HK-2 (cell line): ENCODE results near the gene PPP1R12B.
"Not testable (repeated sequence)": the region's sequence is repeated elsewhere in the genome, so short reads cannot be mapped to it uniquely, and the experiment has no call there.

Experiments
- DNase-seq: peaks from one replicate; pipeline ENCODE4 v3.0.0-alpha.2; 2018; ENCODE audit not compliant: unreplicated experiment

The PPP1R12B gene

DNA sequence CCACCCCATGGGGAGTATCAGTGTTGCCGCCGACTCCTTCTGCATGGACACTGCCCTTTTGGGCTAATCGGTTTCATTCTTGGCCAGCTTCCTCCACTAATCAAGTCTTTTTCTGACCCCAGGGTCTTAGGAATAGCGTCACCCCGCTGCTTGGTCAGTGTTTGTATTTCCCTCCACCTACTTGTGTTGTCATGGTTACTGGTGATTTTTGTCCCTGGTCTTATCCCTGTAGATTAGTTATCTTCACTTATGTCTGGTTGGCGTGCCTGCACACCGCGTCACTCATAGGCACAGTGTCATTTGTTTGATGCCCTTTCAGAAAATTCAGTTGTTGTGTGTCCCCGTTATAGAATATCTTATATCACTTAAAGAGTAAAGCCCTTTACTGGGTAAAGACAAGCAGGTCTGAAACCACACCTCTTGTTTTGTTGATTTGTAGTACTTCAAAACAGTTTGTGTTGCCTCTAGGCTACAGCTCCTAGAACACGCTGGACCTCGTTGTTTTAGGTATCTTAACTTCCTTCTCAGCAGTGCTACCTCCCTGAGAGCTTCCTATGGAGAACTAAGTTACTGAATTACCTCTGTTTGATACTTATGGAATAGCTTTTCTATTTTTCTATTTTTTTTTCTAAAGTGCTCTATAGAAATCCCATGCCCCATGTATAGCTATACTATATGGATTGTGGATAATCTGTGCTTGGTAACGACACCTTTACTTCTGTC is 868 bp downstream of the PPP1R12B start:
- no peak for DNase-seq

DNA sequence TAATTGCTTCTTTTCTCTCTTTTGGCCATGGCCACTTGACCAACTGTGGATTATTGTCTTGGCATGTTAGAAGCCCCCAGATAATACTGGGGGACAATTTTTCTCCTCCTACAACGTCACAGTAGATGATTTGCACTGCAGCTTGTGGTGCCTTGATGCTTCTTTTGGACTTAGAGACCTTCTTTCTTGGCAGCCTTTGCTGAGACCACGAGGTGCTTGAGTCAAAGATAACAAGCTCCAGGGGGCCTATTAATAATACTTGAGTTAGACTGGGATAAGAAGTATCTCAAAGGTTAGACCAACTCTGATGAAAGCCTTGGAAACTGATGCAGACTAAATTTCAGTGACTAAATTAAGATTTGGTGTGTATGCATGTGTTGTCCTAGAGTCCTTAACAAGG is 3.2 kb downstream of the PPP1R12B start:
- DNase-seq, result no peak

DNA sequence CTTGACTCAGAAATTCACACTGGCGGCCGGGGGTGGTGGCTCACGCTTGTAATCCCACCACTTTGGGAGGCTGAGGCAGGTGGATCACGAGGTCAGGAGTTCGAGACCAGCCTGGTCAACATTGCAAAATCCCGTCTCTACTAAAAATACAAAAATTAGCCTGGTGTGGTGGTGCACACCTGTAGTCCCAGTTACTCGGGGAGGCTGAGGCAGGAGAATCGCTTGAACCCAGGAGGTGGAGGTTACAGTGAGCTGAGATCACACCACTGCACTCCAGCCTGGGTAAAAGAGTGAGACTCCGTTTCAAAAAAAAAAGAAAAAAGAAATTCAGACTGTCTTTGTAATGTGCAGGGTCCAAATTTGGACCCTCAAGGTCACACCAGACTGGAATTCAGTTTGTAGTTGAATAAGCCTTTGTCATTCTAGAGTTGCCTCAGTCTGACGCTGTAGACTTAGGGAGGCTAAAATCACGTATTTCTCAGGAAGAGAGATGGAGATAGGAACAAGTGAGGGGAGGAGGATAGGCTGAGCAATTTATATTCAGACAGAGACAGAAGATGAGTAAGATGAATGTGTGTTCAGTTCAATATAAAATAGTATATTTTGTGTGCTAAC is 4.2 kb downstream of the PPP1R12B start:
- not testable (repeated sequence) for DNase-seq

DNA sequence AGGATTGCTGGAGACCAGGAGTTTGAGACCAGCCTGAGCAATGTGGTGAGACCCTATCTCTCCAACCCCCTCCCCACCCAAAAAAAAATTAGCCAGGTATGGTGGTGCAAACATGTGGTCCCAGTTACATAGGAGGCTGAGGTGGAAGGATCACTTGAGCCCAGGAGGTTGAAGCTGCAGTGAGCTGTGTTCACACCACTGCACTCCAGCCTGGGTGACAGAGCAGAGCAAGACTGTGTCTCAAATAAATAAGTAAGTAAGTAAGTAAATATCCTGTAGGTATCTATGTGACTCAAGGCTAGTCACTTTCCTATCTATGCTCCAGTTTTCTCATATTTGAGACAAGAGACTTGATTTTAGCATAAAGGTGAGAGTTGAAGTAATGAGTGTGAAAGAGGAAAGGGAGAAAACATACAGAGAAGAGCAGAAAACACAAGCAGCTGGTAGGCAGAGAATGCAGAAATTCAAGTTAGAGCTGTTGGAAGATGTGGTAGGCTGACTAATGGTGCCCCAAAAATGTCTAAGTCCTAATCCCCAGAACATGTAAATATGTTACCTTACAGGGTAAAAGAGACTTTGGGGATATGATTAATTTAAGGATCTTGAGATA is 7.5 kb downstream of the PPP1R12B start:
- no peak for DNase-seq

DNA sequence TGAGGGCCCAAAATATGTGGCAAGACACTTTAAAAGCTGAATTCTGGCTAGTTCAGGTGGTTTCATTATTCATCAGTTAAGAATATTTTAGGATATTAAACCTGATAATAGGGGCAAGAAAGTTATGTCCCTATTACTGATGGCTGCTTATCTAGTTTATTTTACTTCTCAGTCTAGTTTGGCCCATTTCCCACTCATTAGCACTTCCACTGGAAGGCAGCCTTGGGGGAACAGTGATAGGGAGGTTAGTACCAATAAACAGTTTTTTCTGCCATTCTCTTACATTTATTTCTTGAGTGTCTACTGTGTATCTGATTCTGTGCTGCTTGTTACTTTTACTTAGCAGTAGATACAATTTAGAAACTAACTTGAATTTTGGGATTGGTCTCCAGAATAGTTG is 9.0 kb downstream of the PPP1R12B start:
- no peak for DNase-seq

DNA sequence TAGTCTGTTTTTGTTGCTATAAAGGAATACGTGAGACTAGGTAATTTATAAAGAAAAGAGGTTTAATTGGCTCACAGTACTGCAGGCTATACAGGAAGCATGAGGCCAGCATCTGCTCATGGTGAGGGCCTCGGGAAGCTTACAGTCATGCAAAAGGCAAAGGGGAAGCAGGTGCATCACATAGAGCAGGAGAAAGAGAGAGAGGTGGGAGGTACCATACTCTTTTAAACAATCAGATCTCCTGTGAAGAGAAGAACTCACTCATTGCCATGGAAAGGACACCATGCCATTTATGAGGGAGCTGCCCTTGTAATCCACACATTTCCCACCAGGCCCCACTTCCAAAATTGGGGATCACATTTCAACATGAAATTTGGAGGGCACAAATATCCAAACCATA is 12.7 kb downstream of the PPP1R12B start:
- DNase-seq, result no peak

DNA sequence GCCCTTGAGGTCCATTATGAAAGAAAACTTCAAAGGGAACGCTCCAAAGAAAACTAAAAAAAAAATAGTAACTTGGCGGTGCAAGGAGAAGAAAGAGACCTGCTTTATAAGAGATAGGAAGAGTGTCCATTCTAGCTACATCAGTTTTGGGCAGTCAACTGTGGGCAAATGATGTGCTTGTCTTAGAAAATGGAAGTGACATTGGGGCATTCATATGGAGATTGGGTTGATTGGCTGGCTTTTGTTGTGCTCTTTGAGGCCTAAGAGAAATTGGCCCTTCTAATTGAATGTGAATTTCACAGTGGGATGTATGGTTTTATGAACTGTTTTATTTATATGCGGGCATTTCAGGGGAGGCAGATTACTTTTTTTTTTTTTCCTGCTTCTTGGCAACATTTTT is 13.2 kb downstream of the PPP1R12B start:
- DNase-seq, result no peak

DNA sequence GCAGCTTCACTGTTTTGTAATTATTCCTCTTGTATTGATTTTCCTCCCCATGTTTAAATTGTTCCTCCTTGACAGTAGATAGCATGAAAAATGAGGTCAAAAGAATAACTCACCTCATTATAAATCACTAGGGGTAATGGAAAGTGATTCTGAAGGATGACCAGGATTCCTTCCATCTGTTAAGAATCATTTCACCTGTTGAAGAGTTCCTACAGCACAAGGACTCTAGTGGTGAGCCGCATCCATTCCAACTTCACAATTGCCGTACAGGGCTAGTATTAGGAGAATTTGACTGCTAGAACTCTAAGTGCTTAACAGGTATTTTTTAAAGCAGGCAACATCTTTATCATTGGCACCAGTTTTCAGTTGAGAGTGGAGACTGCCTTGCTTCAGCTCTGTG is 13.7 kb downstream of the PPP1R12B start:
- DNase-seq, result no peak

DNA sequence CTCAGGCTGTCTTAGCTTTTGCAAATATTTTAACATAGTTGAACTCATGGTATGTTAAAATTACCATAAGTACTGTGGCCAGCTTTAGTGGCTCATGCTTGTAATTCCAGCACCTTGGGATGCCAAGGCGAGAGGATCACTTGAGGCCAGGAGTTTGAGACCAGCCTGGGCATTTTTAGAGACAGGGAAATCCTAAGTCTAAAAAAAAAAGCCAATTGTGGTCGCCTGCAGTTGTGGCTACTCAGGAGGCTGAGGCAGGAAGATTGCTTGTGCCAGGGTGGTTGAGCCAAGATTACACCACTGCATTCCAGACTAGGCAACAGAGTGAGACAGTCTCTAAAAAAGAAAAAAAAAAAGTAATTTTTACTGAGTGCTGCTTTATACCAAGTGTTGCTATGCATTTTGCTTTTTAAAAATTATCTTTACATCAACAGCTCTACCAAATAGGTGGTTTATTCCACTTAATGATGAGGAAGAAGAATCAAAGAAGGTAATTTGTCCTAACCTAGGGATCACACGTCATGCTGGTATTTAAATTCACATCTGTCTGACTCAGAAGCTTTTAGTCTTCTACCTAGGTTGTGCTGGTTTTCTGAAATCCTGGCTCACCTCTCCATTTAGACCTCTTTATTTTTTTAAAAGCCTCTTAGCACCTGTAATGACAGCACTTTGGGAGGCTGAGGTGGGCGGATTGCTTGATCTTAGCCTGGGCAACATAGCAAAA is 16.8 kb downstream of the PPP1R12B start:
- DNase-seq, result no peak

DNA sequence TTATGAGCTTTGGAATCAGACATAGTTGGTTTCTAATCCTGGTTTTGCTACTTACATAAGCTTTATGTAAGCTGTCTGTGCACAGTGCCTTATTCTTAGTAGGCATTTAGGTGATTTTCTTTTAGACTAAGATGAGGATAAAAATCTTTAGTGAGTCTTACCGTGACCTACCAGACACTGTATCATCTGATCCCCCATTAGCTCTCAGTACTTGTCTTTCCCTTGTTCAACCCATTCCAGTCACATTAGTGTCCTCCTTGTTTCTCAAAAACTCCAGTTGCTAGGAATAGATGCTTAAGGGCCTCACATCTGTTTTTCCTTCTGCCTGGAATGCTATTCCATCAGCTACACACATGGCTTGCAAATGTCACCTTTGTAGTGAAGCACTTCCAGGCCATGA is 18.8 kb downstream of the PPP1R12B start:
- DNase-seq, result no peak

DNA sequence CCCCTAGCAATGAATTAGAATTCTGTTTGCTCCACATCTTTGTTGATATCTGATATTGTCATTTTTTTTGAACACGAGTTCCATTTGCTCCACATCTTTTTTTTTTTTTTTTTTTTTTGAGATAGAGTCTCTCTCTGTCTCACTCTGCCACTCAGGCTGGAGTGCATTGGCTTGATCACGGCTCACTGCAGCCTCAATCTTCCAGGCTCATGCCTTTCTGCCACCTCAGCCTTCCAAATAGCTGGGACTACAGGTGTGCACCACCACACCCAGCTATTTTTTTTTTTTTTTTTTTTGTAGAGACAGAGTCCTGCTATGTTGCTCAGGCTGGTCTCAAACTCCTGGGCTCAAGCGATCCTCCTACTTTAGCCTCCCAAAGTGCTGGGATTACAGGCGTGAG is 22.4 kb downstream of the PPP1R12B start:
- DNase-seq, result not testable (repeated sequence)

DNA sequence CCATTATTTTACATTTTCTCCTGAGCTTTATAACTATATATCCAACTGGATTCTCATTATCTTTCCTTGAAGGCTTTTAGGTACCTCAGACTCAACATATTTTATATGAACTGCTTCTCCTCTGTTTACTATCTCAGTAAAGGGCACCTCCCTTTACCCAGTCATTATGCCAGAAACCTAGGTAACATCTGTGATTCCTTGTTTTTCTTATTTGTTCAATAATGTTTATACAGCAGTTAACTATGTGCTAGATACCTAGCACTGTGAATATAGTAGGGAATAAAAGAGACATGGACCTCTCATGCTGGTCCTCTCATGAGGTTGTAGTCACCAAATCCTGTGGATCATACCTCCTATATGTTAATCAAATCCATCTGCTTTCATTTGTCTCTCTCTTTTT is 25.6 kb downstream of the PPP1R12B start:
- DNase-seq, result no peak

DNA sequence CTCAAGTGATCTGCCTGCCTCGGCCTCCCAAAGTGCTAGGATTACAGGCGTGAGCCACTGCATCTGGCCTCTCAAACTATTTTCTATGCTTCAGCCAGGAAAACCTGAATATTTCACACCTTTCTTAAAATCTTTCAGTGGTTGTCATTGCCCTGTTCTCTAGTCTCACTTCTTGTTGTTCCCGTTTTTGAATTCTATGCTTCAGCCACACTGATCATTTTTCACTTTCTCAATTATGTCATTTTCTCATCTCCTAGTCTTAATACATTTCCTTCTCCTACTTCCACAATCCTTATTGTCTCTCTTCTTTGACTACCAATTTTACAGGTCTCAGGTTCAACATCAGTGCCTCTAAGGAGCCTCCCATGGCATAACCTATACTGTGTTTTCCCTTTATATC is 26.7 kb downstream of the PPP1R12B start:
- not testable (repeated sequence) for DNase-seq

DNA sequence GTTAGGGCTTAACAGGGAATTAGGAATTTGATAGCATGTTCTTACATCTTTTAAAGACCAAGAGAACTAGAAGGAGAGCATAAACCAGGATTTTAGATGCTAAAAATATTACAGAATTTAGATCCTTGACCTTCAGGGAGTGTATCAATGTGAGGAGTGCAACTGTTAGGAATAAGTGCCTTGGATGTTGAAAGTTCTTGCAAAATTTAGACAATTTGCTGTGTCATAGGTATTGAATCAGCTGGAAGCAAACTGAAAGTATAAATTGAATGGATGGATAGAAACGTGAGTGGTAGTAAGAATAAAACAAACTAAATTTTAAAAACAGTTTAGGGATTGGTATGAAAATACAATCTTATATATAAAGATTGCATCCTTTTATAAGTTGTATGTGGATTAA is 27.7 kb downstream of the PPP1R12B start:
- no peak for DNase-seq

DNA sequence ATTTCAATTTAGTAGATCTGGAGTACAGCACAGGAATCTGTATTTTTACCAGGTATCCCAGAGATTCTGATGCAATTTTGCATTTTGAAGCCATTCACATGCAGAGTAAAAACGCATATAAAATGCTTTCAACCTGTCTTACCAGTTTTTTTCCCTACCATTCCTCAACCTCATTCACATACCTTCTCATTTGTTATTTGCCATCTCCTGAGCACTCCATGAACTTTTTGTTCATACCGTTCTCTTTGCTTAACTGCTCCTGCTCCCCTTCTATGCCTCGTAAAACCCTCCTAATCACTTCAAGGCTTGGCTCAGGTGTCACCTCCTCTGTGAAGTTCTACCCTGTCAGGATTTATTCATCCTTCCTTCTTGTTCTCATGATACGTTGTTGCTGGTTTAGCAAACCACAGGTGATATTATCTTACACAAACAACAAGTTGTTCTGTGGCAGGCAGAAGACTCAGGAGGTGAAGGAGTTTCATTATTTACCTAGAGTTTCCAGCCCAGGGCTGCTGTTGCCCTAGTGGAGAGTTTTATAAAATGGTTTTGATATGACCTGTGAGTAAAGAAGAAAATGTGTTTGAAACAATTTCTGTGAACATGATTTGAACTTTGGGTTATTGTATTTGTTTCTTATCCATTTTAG is 31.5 kb downstream of the PPP1R12B start:
- DNase-seq, result peak; percentile 10

DNA sequence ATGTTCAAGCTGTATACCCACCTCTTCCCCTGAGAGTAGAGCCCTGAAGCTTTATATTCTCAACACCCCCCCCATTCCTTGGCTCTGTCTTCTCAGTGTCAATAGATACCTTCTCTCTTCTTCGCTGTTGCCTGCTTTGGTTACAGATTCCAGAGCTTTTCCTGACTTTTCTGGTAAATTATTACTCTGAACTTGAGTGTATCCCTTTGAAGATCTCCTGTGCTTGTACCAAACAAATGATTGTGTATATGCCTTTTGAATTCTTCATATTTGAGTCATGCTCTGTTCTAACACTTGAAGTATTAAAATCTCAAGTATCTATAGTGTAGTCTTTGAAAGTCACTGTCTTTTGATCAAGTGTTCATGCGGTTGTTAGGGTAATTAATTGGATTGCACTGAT is 32.0 kb downstream of the PPP1R12B start:
- not testable (repeated sequence) for DNase-seq

DNA sequence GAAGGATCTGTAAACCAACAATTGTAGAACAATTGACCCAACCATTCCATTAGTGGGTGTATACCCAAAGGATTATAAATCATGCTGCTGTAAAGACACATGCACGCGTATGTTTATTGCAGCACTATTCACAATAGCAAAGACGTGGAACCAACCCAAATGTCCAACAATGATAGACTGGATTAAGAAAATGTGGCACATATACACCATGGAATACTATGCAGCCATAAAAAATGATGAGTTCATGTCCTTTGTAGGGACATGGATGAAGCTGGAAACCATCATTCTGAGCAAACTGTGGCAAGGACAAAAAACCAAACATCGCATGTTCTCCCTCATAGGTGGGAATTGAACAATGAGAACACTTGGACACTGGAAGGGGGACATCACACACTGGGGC is 33.4 kb downstream of the PPP1R12B start:
- DNase-seq, result not testable (repeated sequence)

DNA sequence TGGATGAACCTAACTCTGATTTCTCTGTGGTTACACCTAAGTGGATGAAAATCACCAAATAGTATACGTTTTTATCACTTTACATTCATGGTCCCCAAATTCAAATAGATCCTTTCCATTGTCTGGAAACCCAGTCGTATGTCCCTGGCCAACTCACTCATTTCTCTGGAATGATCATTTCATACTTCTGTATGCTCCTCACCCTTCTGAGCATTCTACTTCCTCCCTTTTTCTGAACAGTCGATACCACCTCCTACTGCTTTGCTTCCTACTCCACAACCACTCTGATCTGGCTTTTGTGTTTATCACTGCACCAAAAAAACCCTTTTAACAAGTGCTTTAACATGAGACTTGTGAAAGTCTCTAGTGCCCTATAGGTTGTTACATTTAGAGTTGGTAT is 47.3 kb downstream of the PPP1R12B start:
- DNase-seq, result not testable (repeated sequence)

DNA sequence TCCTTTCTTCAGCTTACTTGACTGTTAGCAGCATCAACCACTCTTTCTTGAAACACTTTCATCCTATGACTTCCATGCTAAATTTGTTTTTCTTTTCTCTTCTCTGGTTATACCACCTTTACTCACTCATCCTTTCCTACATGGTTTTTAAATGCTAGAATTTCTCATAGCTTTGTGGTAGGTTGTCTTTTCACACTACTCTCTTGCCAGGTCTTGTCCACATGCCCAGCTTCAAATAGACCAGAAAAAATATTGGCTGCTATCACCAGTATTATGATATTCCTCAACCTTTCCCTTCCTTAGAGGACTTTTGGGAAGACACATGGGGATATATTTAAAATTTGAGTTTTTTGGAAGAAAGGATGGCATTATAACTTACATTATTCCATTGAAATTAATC is 48.8 kb downstream of the PPP1R12B start:
- DNase-seq, result no peak

DNA sequence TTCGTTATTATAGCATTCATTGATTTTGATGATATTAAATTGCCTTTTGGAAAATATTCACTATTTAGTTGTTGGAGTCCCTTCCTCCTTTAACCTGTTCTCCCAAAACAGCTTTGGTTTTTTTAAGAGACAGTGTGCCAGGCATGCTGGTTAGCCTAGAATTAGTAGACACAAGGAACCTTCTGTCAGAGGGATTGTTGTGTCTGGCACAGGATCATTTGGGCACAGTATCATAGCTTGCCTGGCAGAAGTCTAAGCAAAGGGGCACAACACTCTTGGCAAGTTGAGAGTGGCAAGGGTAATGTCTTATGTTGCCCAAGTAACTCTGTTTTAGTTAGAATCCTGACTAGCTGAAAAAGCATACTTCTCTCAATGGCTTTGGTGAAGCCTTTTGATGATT is 49.9 kb downstream of the PPP1R12B start:
- DNase-seq, result not testable (repeated sequence)

DNA sequence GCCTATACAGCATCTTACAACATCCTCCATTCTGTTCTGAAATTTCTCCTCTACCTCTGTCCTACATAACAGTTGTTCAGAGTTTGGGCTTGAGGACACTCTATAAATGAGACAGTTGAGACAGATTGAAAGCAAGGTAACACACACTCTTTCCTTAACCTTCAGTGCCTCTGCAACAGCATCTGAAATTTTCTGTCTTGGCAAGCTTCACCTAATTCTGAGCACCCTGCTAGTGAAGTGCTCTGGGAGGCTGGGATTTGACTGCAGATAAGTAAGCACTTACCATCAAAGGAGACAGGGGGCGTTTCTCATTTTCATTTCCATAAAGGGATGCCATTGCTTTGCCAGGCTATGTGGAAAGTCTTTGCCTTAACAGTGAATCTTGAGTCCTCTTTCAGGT is 53.3 kb downstream of the PPP1R12B start:
- DNase-seq, result not testable (repeated sequence)

DNA sequence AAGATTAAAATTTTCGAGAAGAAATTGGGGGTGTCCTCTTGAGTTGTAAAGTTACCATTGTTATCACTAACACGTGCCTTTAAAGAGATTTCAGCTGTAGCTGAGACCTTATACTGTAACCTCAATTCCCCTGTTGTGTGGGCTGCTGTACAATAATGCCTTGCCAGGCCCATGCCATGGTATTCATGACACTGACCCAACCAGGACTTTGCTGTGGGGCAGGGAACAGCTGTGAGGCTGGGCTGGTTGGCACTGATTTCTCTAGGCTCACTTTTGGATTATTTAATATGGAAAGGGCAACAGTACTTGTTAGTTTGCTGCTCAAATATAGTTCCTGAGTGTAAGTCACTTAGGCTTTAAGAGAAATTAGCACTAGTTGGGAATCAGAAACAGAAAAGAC is 54.9 kb downstream of the PPP1R12B start:
- not testable (repeated sequence) for DNase-seq
